ENCODE data around the gene BANK1.
"Not testable (repeated sequence)": the region's sequence is repeated elsewhere in the genome, so short reads cannot be mapped to it uniquely, and the experiment has no call there.

BANK1 gene

GRCh38 chr4:101905527-101905926 lies 115.0 kb downstream of the BANK1 start:
- DNase-seq, result not testable (repeated sequence)

- DNase-seq, result no peak
Observed at GRCh38 chr4:101910786-101911373, 120.3 kb downstream of the BANK1 start.

- no peak for DNase-seq
Observed at GRCh38 chr4:101911616-101912015, 121.1 kb downstream of the BANK1 start.

- no peak for DNase-seq
Observed at GRCh38 chr4:101914761-101915160, 124.2 kb downstream of the BANK1 start.

- no peak for DNase-seq
Observed at GRCh38 chr4:101919373-101919977, 128.9 kb downstream of the BANK1 start.

GRCh38 chr4:101921370-101921769 lies 130.8 kb downstream of the BANK1 start:
- no peak for DNase-seq

GRCh38 chr4:101931619-101932018 lies 141.1 kb downstream of the BANK1 start:
- no peak for DNase-seq

GRCh38 chr4:101933855-101934254 lies 143.3 kb downstream of the BANK1 start:
- no peak for DNase-seq

- peak; percentile 27 for DNase-seq
Observed at GRCh38 chr4:101938836-101939235, 148.3 kb downstream of the BANK1 start.

- DNase-seq, result no peak
Observed at GRCh38 chr4:101941816-101942358, 151.4 kb downstream of the BANK1 start.

GRCh38 chr4:101942891-101943290 lies 152.4 kb downstream of the BANK1 start:
- DNase-seq, result no peak

- DNase-seq, result peak; percentile 44
Observed at GRCh38 chr4:101944649-101945048, 154.1 kb downstream of the BANK1 start.

- no peak for DNase-seq
Observed at GRCh38 chr4:101948055-101948454, 157.5 kb downstream of the BANK1 start.

- DNase-seq, result no peak
Observed at GRCh38 chr4:101948951-101949350, 158.4 kb downstream of the BANK1 start.

- no peak for DNase-seq
Observed at GRCh38 chr4:101950258-101950979, 159.9 kb downstream of the BANK1 start.

GRCh38 chr4:101952985-101953384 lies 162.5 kb downstream of the BANK1 start:
- DNase-seq, result no peak

- DNase-seq, result peak; percentile 78
Observed at GRCh38 chr4:101953949-101954348, 163.4 kb downstream of the BANK1 start.

- peak; percentile 23 for DNase-seq
Observed at GRCh38 chr4:101954351-101954750, 163.8 kb downstream of the BANK1 start.

- DNase-seq, result peak; percentile 35
Observed at GRCh38 chr4:101954975-101955678, 164.6 kb downstream of the BANK1 start.

- DNase-seq, result no peak
Observed at GRCh38 chr4:101956068-101956825, 165.7 kb downstream of the BANK1 start.

- no peak for DNase-seq
Observed at GRCh38 chr4:101958547-101958946, 168.0 kb downstream of the BANK1 start.

GRCh38 chr4:101960431-101960830 lies 169.9 kb downstream of the BANK1 start:
- DNase-seq, result no peak
